ENCODE data around the gene SUSD6. TPM values are rescaled to one million over a fixed set of nuclear protein-coding genes. Genes with fewer than 3 reads are reported as not detected.
"Not testable (repeated sequence)": the region's sequence is repeated elsewhere in the genome, so short reads cannot be mapped to it uniquely, and the experiment has no call there.

SUSD6 gene
- polyA plus RNA-seq, 4 donors = 14.3 to 46.2 (median 16.7) TPM

- Histone ChIP-seq H3K9me3 (ENCODE audit: control insufficient read depth in 2 of 2, insufficient read depth in 1 of 2, low read depth in 1 of 2, low read length in 1 of 2) (no peaks in the 10 kb centered on the region), H3K27ac (ENCODE audit: low read depth in 1 of 3, low read length in 2 of 3) (peak overlapping the region in 1 of 3 donors; percentile 75), H3K4me1 (ENCODE audit: control insufficient read depth in 3 of 3, insufficient read depth in 2 of 3, low read depth in 1 of 3, low read length in 2 of 3) (peaks cover 0 to 5% (median 0%) of the 10 kb centered on the region in 3 donors), H3K27me3 (ENCODE audit: control insufficient read depth in 3 of 3, insufficient read depth in 3 of 3, low read length in 3 of 3) (no peaks in the 10 kb centered on the region), H3K4me3 (ENCODE audit: low read depth in 1 of 3, low read length in 3 of 3) (no peak overlapping the region), H3K36me3 (ENCODE audit: control insufficient read depth in 3 of 3, insufficient read depth in 2 of 3, low read depth in 1 of 3, low read length in 3 of 3) (peaks cover 0 to 9% (median 2%) of the 10 kb centered on the region in 3 donors)
- FAIRE-seq = no peak
- 64 to 88% (median 82%) methylated on average over 7 of the region's 7 CpGs for WGBS, 3 donors
- no peak for DNase-seq
Measured at GRCh38 chr14:69719501-69719951, 108.1 kb downstream of the SUSD6 start.

- WGBS, 3 donors = 59 to 79% (median 70%) methylated on average over 4 of the region's 4 CpGs
- FAIRE-seq (no peak), DNase-seq (no peak)
- H3K4me3 ChIP-seq (ENCODE audit: low read depth in 1 of 3, low read length in 3 of 3) = no peak overlapping the region
- H3K4me1 ChIP-seq (ENCODE audit: control insufficient read depth in 3 of 3, insufficient read depth in 2 of 3, low read depth in 1 of 3, low read length in 2 of 3) = peaks cover 0 to 3% (median 0%) of the 10 kb centered on the region in 3 donors
- no peaks in the 10 kb centered on the region for H3K27me3 ChIP-seq (ENCODE audit: control insufficient read depth in 3 of 3, insufficient read depth in 3 of 3, low read length in 3 of 3)
- no peak overlapping the region for H3K27ac ChIP-seq (ENCODE audit: low read depth in 1 of 3, low read length in 2 of 3)
- no peaks in the 10 kb centered on the region for H3K36me3 ChIP-seq (ENCODE audit: control insufficient read depth in 3 of 3, insufficient read depth in 2 of 3, low read depth in 1 of 3, low read length in 3 of 3)
- no peaks in the 10 kb centered on the region for H3K9me3 ChIP-seq (ENCODE audit: control insufficient read depth in 2 of 2, insufficient read depth in 1 of 2, low read depth in 1 of 2, low read length in 1 of 2)
Measured at GRCh38 chr14:69720912-69721311, 109.5 kb downstream of the SUSD6 start.

DNA sequence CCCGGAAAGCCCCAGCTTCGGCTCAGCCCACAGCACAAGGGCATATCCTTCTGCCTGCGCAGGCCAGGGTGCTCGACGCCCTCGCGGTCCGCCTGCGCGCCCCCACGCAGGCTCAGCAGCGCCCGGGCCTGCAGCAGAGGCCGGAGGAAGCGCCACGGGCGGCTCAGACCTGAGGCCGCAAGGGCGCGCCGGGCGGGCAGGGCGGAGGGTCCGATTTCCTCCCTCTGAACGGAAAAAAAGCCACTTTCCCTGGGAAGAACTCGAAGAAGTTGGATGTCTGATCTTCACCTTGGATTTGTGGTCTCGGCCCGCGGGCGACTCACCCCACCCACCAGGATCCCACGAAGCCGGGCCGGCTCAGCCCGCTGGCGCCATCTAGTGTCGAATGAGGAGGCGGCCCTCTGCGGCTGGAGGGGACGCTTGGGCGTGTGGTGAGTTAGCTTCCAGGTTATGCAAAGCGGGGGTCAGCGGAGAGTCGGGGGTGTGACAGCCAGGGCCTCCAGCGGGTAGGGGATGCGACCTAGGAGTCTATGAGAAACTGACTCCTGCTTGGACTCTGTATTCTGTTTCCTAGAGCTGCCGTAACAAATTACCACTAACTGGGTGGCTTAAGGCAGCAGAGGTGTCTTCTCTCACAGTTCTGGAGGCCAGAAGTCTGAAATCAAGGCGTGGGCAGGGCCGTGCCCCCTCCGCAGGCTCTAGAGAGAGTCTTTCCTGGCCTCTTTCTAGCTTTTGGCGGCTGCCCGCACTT is 115.5 kb downstream of the SUSD6 start:
- FAIRE-seq (no peak), DNase-seq (peak; percentile 75 to 89)
- WGBS, 3 donors = 4 to 6% (median 5%) methylated on average over 45 to 51 of the region's 51 CpGs

GRCh38 chr14:69727860-69728259 is 116.5 kb downstream of the SUSD6 start:
- Histone ChIP-seq H3K4me3 (ENCODE audit: low read depth in 1 of 3, low read length in 3 of 3) (no peak overlapping the region), H3K4me1 (ENCODE audit: control insufficient read depth in 3 of 3, insufficient read depth in 2 of 3, low read depth in 1 of 3, low read length in 2 of 3) (peaks cover 0 to 4% (median 2%) of the 10 kb centered on the region in 3 donors), H3K9me3 (ENCODE audit: control insufficient read depth in 2 of 2, insufficient read depth in 1 of 2, low read depth in 1 of 2, low read length in 1 of 2) (no peaks in the 10 kb centered on the region), H3K36me3 (ENCODE audit: control insufficient read depth in 3 of 3, insufficient read depth in 2 of 3, low read depth in 1 of 3, low read length in 3 of 3) (no peaks in the 10 kb centered on the region), H3K27ac (ENCODE audit: low read depth in 1 of 3, low read length in 2 of 3) (no peak overlapping the region), H3K27me3 (ENCODE audit: control insufficient read depth in 3 of 3, insufficient read depth in 3 of 3, low read length in 3 of 3) (no peaks in the 10 kb centered on the region)
- DNase-seq (no peak), FAIRE-seq (no peak)
- WGBS, 3 donors = 87 to 88% (median 87%) methylated on average over 4 of the region's 4 CpGs

More for the DNA sequence above, 115.5 kb downstream of the SUSD6 start:
- Histone ChIP-seq H3K4me3 (ENCODE audit: low read depth in 1 of 3, low read length in 3 of 3) (peak overlapping the region in 2 of 3 donors; percentile 18 to 22), H3K4me1 (ENCODE audit: control insufficient read depth in 3 of 3, insufficient read depth in 2 of 3, low read depth in 1 of 3, low read length in 2 of 3) (peaks cover 0 to 4% (median 2%) of the 10 kb centered on the region in 3 donors), H3K27me3 (ENCODE audit: control insufficient read depth in 3 of 3, insufficient read depth in 3 of 3, low read length in 3 of 3) (no peaks in the 10 kb centered on the region), H3K27ac (ENCODE audit: low read depth in 1 of 3, low read length in 2 of 3) (peak overlapping the region in 1 of 3 donors; percentile 74), H3K9me3 (ENCODE audit: control insufficient read depth in 2 of 2, insufficient read depth in 1 of 2, low read depth in 1 of 2, low read length in 1 of 2) (no peaks in the 10 kb centered on the region), H3K36me3 (ENCODE audit: control insufficient read depth in 3 of 3, insufficient read depth in 2 of 3, low read depth in 1 of 3, low read length in 3 of 3) (no peaks in the 10 kb centered on the region)

DNA sequence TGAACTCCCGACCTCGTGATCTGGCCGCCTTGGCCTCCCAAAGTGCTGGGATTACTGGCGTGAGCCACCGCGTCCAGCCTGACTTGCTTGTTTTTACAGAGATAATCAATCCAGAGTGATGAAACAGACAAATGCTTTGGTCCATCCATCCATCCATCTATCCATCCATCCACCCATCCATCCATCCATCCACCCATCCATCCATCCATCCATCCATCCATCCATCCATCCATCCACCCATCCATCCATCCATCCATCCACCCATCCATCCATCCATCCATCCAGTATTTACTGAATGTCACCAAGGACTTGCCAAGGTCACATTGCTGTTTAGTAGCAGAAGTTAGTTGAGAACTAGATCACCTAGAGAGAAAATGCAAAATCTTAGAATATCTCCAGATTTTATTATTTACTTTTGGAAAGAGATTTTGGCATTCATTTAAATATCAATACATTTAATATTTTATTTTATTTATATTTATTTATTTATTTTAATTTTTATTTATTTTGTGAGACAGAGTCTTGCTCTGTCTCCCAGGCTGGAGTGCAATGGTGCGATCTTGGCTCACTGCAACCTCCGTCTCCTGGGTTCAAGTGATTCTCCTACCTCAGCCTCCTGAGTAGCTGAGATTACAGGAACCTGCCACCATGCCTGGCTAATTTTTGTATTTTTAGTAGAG is 120.7 kb downstream of the SUSD6 start:
- H3K4me1 ChIP-seq (ENCODE audit: control insufficient read depth in 3 of 3, insufficient read depth in 2 of 3, low read depth in 1 of 3, low read length in 2 of 3) = not testable (repeated sequence)

GRCh38 chr14:69736405-69736804 is 125.0 kb downstream of the SUSD6 start:
- not testable (repeated sequence) for H3K4me3 ChIP-seq (ENCODE audit: low read depth in 1 of 3, low read length in 3 of 3); H3K9me3 ChIP-seq (ENCODE audit: control insufficient read depth in 2 of 2, insufficient read depth in 1 of 2, low read depth in 1 of 2, low read length in 1 of 2); H3K27me3 ChIP-seq (ENCODE audit: control insufficient read depth in 3 of 3, insufficient read depth in 3 of 3, low read length in 3 of 3); H3K36me3 ChIP-seq (ENCODE audit: control insufficient read depth in 3 of 3, insufficient read depth in 2 of 3, low read depth in 1 of 3, low read length in 3 of 3); DNase-seq; H3K4me1 ChIP-seq (ENCODE audit: control insufficient read depth in 3 of 3, insufficient read depth in 2 of 3, low read depth in 1 of 3, low read length in 2 of 3); H3K27ac ChIP-seq (ENCODE audit: low read depth in 1 of 3, low read length in 2 of 3); FAIRE-seq
- WGBS, 3 donors = 51 to 71% (median 54%) methylated on average over 4 of the region's 4 CpGs

More for the DNA sequence above, 120.7 kb downstream of the SUSD6 start:
- H3K27me3 ChIP-seq (ENCODE audit: control insufficient read depth in 3 of 3, insufficient read depth in 3 of 3, low read length in 3 of 3); H3K36me3 ChIP-seq (ENCODE audit: control insufficient read depth in 3 of 3, insufficient read depth in 2 of 3, low read depth in 1 of 3, low read length in 3 of 3); DNase-seq; FAIRE-seq; H3K9me3 ChIP-seq (ENCODE audit: control insufficient read depth in 2 of 2, insufficient read depth in 1 of 2, low read depth in 1 of 2, low read length in 1 of 2); H3K27ac ChIP-seq (ENCODE audit: low read depth in 1 of 3, low read length in 2 of 3); H3K4me3 ChIP-seq (ENCODE audit: low read depth in 1 of 3, low read length in 3 of 3): not testable (repeated sequence)
- 89 to 93% (median 89%) methylated on average over 8 of the region's 8 CpGs for WGBS, 3 donors

DNA sequence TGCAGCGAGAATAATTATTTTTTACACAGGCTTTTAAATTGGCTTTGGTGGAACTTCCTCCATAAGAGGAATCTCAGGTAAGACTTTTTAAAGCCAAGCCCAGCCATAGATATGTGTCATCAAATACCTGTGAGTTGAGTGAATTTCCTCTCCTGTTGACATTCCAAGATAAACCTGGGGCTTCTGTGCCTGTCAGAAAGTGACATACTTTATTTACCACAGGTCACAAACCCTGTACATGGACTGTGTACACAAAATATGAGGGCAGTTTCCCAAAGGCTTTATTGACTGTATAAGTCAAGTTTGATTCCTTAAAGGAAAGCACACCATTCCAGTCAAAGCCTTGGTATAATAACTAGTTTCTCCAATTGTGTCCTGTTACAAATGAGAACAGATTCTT is 129.7 kb downstream of the SUSD6 start:
- Histone ChIP-seq H3K9me3 (ENCODE audit: control insufficient read depth in 2 of 2, insufficient read depth in 1 of 2, low read depth in 1 of 2, low read length in 1 of 2) (peaks cover 0 to 12% of the 10 kb centered on the region in 2 donors), H3K27me3 (ENCODE audit: control insufficient read depth in 3 of 3, insufficient read depth in 3 of 3, low read length in 3 of 3) (no peaks in the 10 kb centered on the region), H3K36me3 (ENCODE audit: control insufficient read depth in 3 of 3, insufficient read depth in 2 of 3, low read depth in 1 of 3, low read length in 3 of 3) (no peaks in the 10 kb centered on the region), H3K4me1 (ENCODE audit: control insufficient read depth in 3 of 3, insufficient read depth in 2 of 3, low read depth in 1 of 3, low read length in 2 of 3) (peaks cover 0 to 4% (median 0%) of the 10 kb centered on the region in 3 donors), H3K4me3 (ENCODE audit: low read depth in 1 of 3, low read length in 3 of 3) (no peak overlapping the region), H3K27ac (ENCODE audit: low read depth in 1 of 3, low read length in 2 of 3) (no peak overlapping the region)
- FAIRE-seq (no peak), DNase-seq (peak in 1 of 2 donors; percentile 51)
- 89 to 94% (median 93%) methylated on average over 1 of the region's 1 CpG for WGBS, 3 donors

GRCh38 chr14:69749956-69750355 is 138.6 kb downstream of the SUSD6 start:
- FAIRE-seq (no peak), DNase-seq (peak; percentile 81 to 84)
- no peak overlapping the region for H3K4me3 ChIP-seq (ENCODE audit: low read depth in 1 of 3, low read length in 3 of 3)
- peak overlapping the region in 2 of 3 donors; percentile 30 to 81 for H3K27ac ChIP-seq (ENCODE audit: low read depth in 1 of 3, low read length in 2 of 3)
- H3K36me3 ChIP-seq (ENCODE audit: control insufficient read depth in 3 of 3, insufficient read depth in 2 of 3, low read depth in 1 of 3, low read length in 3 of 3) = no peaks in the 10 kb centered on the region
- peaks cover 0 to 5% of the 10 kb centered on the region in 2 donors for H3K9me3 ChIP-seq (ENCODE audit: control insufficient read depth in 2 of 2, insufficient read depth in 1 of 2, low read depth in 1 of 2, low read length in 1 of 2)
- WGBS, 3 donors = 4 to 59% (median 5%) methylated on average over 1 of the region's 1 CpG
- no peaks in the 10 kb centered on the region for H3K27me3 ChIP-seq (ENCODE audit: control insufficient read depth in 3 of 3, insufficient read depth in 3 of 3, low read length in 3 of 3)
- H3K4me1 ChIP-seq (ENCODE audit: control insufficient read depth in 3 of 3, insufficient read depth in 2 of 3, low read depth in 1 of 3, low read length in 2 of 3) = peaks cover 0 to 30% (median 3%) of the 10 kb centered on the region in 3 donors
